GM21360 (cell line): ENCODE data around the gene GREB1.

Experiments used
- ATAC-seq: cut with Tn5 transposase; IDR thresholded peaks from one replicate; pipeline ENCODE4 v1.9.1; 2021; ENCODE audit warnings: mild to moderate bottlenecking, moderate library complexity; ENCODE audit not compliant: unreplicated experiment

GREB1 gene

DNA sequence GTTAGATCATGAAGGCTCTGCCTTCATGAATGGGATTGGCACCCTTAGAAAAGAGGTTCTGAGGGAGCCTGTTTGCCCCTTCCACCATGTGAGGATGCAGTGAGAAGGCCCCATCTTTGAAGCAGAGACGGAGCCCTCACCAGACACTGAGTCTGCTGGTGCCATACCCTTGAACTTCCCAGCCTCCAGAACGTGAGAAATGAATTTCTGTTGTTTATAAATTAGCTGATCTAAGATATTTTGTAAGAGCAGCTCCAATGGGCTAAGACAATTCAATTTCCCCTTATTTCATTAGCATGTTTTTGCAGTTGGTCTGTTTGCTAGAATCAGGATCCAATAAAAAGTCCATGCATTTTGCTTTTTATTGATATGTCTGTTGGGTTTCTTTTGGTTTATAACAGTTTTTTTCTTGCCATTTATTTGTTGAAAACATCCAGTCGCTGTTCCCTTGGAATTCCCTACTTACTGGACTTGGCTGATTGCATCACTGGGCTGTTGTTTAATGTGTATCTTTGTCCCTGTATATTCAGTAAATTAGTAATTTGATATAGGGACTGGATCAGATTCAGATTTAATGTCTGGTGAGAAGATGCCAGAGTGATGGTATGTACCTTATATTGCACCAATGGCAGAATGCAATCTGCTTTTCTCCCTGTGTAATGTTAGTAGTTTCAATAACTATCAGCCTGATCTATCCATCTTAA is 24.0 kb upstream of the GREB1 start:
- no peak for ATAC-seq

DNA sequence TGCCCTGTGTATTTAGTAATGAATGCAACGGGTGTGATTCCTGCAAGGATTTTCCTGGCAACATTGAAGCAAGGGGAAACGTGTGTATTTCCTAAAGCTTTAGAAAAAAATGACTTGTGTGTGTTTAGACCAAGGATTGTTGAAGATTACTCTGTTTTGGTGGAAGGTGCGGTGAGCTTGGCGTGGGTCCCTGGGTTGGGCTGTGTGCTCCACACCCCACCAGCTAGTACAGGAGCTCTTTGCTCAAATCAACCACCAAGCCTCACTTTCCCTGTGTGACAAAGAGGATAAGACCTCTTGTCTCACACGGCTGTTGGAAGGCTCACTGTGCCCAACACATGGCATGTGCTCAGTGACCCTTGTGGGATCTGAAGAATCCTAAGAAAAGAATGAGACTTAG is 21.4 kb upstream of the GREB1 start:
- no peak for ATAC-seq

DNA sequence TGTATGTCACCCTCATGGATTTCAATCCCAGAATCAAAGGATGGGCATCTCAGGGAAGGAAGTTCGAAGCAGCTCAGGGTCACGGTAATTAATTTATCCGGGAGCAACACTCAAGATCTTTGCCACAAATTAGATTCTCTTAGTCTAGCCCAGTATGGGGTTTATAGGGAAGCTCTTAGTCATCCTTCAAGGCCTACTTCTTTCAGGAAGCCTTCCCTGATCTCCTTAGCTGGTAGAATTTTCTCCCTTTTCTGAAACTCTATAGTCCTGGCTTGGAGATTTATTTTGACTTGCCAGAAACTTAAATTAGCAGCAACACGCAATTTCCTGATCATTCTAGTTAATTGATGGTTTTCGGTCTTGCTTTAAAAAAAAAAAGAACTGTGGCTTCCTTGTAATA is 20.5 kb upstream of the GREB1 start:
- no peak for ATAC-seq

DNA sequence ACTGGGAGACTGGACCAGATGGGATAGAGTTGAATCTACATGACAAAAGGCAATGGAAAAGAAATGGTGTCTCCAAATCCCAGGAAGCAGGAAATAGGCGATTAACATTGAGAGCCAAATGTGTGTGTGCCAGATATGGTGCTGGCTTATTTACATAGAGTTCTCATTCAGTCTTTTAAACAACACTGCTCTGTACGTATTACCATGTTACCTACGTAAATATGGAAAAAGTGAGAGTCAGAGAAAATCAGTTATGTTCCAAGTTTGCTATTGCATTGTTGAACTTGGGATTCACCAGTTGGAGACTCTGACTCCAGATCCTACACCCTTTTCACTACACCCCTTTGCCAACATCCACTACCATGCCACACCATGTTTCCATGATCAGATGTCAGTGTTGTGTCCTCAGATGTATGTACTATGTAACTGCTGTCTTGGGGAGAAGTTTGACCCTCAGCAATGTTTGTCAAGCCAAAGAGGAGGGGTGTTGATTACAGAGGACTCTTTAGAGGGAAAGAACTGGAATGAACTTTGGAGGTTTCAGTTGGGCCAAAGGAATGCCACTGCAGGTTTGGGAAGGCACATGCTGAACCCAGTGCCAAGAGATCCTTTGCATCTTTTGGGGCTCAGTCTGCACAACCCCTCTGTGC is 19.6 kb upstream of the GREB1 start:
- ATAC-seq: no peak

DNA sequence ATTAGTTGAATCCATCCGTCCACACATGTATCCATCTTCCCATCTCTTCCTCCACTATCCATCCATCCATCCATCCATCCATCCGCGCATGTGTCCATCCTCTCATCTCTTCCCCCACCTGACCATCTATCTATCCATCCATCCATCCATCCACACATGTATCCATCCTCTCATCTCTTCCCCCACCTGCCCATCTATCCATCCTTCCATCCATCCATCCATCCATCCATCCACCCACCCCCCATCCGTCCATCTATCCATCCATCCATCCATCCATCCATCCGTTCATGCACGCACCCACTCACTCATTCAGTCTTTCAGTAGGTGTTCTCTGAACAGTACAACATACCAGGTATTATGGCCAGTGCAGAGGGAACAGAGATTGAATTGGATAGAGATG is 18.9 kb upstream of the GREB1 start:
- no peak for ATAC-seq

DNA sequence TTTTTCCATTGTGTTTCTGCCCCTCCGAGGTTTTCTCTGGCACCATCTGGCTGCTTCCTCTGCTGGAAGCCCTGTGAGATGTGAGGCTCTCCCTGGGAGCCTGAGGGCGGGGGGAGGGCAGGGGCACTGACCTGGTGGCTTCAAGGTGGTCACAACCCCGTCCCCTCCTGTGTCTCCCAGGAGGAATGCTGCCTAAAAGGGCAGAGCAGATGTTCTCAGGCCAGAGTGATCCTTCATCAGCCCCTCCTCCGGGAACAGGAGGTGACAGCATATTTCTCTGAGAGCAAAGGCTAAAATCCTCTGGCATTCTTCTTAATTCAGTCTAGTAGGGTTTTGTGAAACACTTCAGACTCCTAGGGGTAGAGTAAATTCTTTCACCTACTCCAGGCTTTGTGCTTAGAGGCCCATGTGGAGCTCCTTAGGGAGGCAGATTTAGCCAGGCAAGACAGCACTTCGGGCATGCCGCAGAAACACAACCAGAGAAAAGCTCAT is 18.3 kb upstream of the GREB1 start:
- no peak for ATAC-seq

DNA sequence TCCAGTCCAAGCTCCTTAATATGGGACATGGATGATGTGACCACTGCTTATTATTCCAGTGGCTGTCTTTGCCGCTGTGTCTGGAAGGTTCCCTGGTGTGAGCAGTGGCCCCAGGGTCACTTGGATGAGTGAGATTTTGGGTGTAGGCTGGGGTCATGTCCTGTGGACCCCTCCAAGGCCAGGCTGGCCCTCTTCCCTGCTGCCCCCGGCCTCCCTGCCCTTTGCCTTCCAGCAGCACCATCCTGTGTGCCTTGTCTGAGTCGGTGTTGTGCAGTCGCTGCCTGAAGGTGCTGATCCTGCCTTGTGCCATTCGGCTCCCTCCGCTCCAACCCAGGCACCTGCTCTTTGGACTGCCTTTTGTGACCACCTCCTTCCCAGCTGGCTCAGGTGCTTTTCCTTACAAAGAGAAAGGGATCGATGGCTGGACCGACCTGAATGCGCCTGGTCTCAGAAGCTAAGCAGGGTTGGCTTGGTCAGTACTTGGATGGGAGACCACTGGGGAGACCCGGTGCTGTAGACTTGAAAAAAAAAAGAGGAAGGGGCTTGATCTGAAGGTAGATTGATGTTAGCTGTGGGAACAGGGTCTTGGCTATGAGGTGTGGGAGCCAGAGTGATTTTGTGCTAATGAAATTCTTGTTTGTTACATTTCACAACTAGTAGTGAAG is 16.7 kb upstream of the GREB1 start:
- ATAC-seq: no peak

DNA sequence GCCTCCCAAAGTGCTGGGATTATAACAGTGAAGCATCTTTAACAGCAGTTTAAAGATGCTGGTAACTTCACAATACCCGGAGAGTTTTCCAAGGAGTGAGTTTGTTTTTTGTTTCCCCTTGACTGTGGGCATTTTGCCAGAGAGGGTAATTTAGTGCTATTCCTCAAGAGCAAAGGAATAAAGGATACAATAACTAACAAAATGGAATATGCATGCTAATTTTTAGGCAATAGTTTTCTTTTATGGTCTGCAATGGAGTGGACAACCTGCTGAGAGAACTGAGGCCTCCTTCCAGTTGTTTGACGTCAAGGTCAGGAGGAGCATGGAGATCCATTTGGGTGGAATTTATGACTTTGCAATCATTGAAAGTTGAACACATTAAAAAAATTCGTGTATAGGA is 15.9 kb upstream of the GREB1 start:
- no peak for ATAC-seq

DNA sequence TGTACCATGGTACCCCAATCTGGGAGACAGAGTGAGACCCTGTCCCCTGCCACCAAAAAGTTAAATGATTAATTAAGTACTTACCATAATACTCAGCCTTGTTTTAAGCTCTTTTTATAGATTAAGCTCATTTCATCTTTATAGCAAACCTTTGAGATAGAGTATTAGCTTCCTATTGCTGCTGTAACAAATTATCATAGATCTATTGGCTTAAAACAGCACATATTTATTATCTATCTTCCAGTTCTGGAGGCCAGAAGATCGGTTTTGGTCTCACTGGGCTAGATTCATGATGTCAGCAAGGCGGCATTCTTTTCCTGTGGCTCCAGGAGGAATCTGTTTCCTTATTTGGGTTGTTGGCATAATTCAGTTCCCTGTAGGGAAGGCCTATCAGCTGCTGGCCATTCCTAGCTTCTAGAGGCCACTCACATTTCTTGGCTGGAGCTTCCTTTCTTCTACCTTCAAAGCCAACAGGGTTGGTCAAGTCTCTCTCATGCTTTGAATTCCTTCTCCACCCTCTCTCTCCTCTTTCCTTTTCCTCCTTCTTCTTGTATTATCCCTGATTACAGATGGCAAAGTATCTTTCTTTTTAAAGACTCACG is 13.7 kb upstream of the GREB1 start:
- ATAC-seq: no peak

DNA sequence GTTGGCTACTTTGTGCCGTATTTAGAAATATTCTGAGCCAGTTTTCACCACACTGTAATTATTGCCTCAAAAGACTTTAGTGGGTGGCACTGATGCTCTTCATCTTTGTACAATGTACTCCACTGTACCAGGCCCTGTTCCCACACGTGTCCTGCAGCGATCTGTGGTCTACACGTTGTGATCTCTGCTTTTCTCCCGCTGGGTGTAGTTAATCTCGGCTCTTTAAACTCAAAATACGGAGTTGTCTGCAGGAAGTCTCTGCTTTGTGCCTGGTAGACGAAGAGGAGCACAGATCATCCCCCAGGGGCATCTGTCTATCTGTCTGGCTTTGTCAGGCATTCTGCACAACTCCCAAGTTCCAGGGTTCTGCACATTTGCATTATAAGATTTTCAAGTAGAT is 12.1 kb upstream of the GREB1 start:
- no peak for ATAC-seq

DNA sequence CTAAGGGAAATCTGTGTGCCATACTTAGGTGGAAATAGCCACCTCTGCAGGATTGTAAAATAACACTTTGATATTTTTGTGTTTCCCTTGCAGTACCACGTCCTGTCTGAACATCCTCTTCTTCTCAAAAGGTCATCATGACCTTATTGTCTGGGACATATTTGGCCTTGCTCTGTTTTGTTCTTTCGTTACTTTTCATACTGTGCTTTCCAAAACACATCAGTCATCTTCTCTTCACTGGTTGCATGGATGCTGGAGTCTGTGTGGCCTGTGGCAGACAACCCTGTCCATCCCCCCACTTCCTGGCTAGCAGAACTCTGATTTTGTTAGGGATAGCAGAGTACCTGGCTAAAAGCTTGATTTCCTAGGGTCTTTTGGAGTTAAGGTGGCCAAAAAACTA is 9.4 kb upstream of the GREB1 start:
- no peak for ATAC-seq

DNA sequence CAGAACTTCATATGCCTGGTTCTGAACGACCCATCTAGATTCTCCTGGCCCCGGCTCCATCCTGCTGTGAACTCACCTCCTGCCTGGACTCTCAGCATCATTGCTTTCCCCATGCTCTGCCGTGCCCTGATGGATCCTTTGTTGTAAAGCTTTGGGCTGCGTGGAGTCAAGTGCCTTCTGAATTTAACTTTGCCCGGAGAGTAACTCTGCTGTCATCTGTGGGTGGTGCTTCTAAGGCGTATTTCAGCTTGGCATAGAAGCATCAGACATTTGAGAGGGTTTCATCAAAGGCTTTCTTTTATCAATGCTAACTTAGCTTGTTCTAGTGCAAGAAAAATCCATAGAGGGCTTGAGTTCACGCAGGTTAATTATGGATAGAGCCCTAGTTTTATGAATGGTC is 8.1 kb upstream of the GREB1 start:
- no peak for ATAC-seq

DNA sequence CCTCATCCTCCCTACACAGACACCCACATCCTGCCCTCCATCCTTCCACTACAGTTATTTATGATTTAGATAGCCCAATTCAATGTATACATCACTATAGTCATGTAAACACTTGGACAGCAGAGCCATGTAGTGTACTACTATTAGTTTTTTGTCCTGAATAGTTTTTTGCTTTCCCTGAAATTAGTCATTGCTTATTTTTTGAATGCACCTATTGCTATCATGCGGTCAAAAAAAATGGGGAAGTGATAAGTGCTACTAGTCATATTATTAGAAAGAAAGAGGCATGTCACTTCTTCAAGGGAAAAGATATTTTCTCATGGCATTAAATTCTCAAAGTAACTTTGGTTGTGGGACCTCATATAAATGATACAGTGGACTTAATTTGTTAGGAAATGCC is 6.8 kb upstream of the GREB1 start:
- ATAC-seq: no peak

DNA sequence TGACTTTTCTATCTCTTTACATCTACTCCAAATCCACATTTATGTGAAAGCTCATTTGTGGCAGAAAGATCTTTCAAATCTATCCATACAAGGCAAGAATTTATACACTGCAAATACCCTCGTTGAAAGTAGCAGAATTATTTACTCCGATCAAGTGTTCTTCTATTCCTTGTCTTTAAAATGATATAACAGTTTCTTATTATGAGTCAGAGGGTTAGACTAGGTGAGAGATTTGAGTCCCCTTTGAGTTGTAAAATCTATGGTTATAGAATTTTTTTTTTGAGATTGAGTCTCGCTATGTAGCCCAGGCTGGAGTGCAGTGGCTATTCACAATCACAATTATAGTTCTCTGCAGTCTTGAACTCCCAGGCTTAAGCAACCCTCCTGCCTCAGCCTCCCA is 5.6 kb upstream of the GREB1 start:
- no peak for ATAC-seq

DNA sequence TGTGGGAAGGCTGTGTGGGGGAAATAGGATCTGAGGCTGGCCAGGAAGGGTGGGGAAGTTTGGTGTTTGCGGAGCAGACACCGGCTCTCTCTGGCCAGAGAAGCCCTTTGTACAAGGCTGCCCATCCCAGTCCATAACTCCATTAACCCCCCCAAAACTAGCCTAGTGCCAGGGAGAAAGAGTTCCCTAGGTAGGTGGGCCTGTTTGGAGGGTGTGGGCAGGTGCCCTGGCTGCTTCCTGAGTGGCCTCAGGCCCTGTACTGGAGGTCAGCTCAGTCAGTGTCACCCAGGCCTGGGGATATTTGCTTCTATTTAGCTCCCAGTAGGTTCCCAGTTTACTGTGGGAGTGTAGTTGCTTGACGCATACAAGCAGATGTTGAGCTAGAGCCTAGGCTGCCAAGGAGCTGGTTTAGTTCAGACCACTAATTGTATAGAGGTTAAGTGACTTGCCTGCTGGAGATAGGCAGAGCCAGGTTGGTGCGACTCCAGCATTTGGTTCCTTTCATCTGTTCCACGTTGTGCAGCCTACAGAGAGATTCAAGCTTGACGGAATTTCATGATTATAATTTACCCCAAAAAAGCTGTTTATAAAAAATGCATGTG is 2.9 kb upstream of the GREB1 start:
- ATAC-seq: no peak

DNA sequence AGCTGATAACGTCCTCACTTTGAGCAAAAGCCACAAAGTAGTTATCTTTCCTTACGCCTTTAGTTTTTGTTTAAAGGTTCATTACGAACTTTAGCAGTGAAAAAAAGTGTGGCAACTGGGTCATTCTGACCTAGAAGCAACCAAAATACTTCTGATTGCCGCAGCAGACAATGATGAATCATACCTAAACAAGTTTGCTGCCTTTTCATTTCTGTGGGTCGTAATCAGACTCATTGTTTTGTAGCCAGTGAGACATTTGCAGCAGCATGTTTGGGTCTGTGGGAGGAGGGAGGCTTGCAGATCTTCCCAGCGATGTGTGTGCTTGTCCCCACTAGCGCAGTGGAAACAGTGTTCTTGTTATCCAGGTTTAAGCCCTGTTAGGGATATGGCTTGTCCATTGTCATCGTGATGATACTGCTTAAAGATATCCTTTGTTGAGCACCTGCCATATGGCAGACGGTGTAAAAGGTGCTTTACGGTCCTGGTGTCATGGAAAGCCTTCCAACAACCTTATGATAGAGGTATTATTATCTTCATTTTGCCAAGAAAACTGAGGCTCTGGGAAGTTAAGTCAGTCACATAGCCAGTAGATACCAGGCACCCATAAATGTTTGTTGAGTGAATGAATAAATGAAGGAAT is 1.3 kb upstream of the GREB1 start:
- ATAC-seq: no peak

DNA sequence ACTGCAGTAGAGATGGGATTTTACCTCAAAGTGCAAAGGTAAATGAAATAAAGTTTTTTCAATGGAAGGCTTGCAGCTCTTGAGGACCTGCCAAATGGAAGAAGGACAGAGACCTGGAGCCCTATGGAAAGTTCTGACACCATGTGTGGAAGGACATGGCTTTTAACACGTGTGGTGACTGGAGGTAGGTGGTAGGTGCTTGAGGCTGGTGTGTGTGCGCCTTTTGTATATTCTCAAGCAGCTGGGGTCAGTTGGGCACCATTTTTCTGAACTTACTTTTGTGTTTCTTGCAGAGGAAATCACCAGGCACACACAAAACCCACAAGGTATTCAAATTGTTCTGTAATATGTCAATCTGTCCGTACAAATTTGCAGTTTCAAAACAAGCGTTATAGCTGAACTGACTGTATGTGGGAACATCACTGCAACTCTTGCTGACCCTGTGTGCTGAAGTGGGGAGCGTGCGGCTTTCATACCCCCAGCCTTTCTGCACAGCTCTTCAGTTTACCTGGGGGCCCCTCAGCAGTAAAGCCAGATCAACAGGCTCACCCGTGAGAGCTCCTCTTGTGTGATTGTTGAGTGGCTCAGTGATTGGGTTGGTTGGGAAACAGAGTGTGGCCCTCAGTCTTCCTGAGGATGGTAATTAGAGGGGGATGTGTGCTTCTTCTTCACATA is 363 bp downstream of the GREB1 start:
- ATAC-seq: no peak

DNA sequence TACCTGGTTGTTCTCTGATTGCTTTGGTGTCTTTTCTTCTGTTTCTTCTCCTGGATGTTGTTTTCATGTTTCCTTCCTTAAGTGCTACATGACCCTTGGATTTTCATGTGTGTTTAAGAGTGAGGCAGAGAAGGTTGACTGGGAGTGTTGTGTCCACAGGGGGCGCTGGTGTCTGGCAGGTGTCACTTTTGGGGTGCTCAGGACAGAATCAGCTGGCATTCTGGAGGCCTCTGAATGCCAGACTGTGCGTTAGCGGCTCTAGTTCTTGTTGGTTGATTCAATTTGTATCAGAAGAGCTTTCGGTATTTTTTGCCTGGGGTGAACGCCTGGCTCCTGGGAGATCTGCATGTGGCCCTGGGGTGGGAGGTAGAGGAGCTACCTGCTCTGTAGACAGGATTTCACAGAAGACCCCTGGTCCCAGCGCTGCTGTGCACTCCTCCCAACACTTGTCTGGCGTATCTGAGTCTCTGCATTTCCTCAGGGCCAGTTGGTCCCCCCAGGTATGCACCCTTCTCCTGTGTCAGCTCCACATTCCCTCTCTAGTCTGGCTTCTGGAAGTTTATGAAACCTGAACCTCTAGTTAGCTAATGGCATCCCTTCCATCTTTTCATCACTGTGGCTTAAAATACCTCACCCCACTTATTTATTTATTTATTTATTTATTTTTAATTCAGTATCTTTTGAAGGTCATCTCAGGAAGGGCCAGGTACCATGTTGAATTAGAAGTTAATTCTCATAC is 1.1 kb downstream of the GREB1 start:
- ATAC-seq: no peak

DNA sequence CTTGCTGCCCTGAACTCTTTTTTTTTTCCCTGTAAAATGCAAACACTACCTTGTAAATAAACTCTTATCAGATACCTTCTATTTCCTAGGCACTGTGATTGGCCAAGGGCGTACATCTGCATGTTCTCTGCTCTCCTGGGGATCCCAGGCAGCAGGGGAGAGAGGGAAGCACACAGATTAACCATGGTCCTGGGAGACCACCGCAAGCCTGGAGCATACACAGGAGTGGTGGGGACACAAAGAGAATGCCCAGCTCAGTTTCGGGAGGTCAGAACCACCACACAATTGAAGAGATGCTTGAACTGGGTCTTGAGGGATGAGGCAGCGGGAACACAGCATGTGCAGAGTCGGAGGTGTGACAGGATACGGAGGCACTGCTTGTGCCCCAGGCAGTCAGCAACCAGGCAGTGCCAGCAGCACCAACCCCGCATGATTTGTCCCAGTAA is 2.1 kb downstream of the GREB1 start:
- no peak for ATAC-seq

DNA sequence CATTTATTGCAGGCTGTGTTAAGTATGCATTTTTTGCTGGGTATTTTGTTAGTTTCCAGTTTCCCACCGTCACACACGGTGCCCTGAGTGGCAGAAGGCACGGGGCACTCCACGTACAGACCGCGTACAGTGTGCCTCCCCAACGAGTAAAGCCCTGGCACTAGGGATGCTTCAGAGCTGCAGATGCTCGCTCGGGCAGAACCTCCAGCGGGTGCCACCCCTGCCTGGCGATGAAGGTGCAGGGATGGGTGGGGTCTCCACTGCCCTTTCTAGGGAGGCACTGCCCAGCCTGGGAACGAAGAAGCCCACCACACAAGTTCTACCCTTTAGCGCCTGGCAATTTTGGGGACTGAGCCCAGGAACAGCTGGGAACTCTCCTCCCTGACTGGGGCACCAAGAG is 4.1 kb downstream of the GREB1 start:
- no peak for ATAC-seq
